ENCODE results near the gene MAGEB3. TPM values are rescaled to one million over a fixed set of nuclear protein-coding genes. Genes with fewer than 3 reads are reported as not detected.

Gene MAGEB3
- total RNA-seq, 1 experiment from 2014 or later = not detected

DNA sequence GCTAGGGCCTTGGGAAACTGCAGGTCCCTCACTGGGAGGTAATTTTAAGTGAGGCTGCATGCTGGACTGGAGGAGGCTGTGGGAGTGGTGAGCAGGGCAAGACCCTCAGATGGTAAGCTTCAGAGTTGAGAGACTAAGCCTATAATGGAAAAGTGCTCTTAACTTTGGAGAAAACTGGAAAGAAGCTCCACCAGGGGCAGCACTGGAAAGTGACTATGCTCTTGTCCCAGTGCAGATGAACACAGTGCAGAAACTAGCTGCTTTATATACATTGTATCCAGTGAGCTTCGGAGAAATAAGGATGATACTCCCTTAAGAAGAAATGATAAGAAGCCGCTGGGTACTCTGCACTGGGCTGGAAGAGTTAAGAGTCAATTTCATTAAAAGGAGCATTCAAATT, 18.3 kb upstream of the MAGEB3 start:
- no peak for DNase-seq
- no peak overlapping the region for H3K4me3 Mint-ChIP-seq
- H3K4me1 Mint-ChIP-seq = 0 out of 4 replicates have a peak, but pooled peaks cover 0 to 4% of the 10 kb centered on the region in 2 experiments
- Histone ChIP-seq H3K9ac (ENCODE audit: extremely low read depth, insufficient read length, low read length) (no peak overlapping the region), H3K27ac (ENCODE audit: insufficient read length, low read depth, low read length) (no peak overlapping the region), H3T11ph (ENCODE audit: low read length) (no peak overlapping the region), H3K27me3 (ENCODE audit: insufficient read depth, low read length) (no peaks in the 10 kb centered on the region), H3K4me1 (ENCODE audit: insufficient read depth, low read length) (no peaks in the 10 kb centered on the region), H3K14ac (ENCODE audit: insufficient read depth, low read length) (no peak overlapping the region), H2BK5ac (ENCODE audit: insufficient read length, low read length) (no peak overlapping the region), H4K91ac (ENCODE audit: insufficient read length, low read depth, low read length) (no peak overlapping the region), H3K23me2 (ENCODE audit: insufficient read length, low read depth, low read length, poor library complexity, severe bottlenecking) (no peaks in the 10 kb centered on the region), H2AFZ (ENCODE audit: low read length) (no peak overlapping the region), H3K18ac (ENCODE audit: insufficient read length, low read depth, low read length) (no peak overlapping the region), H3K79me2 (ENCODE audit: insufficient read depth, low read length) (no peaks in the 10 kb centered on the region), H2BK12ac (ENCODE audit: insufficient read length, low read depth, low read length) (no peak overlapping the region), H4K5ac (ENCODE audit: insufficient read length, low read depth, low read length) (no peak overlapping the region), H3K79me1 (ENCODE audit: insufficient read depth, low read depth, low read length, poor library complexity, severe bottlenecking) (no peaks in the 10 kb centered on the region), H2BK20ac (ENCODE audit: low read depth, low read length, poor library complexity, severe bottlenecking) (no peak overlapping the region), H3K4me2 (ENCODE audit: insufficient read depth, insufficient read length, low read length) (no peak overlapping the region), H3K56ac (ENCODE audit: insufficient read length, low read depth, low read length) (no peak overlapping the region), H2BK120ac (ENCODE audit: low read depth, low read length, poor library complexity, severe bottlenecking) (no peak overlapping the region), H4K8ac (replicated peaks; ENCODE audit: insufficient read length, low read depth, low read length) (no peak overlapping the region), H3K4ac (ENCODE audit: low read depth, low read length) (no peak overlapping the region), H3K23ac (ENCODE audit: insufficient read length, low read depth, low read length) (no peak overlapping the region), H2BK15ac (ENCODE audit: low read depth, low read length) (no peak overlapping the region), H3K9me3 (ENCODE audit: control insufficient read depth, low read depth, low read length) (no peaks in the 10 kb centered on the region), H2AK5ac (ENCODE audit: insufficient read length, low read length) (no peak overlapping the region), H4K20me1 (ENCODE audit: control insufficient read depth, insufficient read depth, insufficient read length) (no peaks in the 10 kb centered on the region)
- TF ChIP-seq, protein P1, sequence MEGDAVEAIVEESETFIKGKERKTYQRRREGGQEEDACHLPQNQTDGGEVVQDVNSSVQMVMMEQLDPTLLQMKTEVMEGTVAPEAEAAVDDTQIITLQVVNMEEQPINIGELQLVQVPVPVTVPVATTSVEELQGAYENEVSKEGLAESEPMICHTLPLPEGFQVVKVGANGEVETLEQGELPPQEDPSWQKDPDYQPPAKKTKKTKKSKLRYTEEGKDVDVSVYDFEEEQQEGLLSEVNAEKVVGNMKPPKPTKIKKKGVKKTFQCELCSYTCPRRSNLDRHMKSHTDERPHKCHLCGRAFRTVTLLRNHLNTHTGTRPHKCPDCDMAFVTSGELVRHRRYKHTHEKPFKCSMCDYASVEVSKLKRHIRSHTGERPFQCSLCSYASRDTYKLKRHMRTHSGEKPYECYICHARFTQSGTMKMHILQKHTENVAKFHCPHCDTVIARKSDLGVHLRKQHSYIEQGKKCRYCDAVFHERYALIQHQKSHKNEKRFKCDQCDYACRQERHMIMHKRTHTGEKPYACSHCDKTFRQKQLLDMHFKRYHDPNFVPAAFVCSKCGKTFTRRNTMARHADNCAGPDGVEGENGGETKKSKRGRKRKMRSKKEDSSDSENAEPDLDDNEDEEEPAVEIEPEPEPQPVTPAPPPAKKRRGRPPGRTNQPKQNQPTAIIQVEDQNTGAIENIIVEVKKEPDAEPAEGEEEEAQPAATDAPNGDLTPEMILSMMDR (conservative IDR thresholded peaks at IDR 0.05) = no peak; the same call in 2 of the 3 replicates
- no CpG with 5 or more reads among the region's 2 CpGs for WGBS (ENCODE audit: extremely low coverage, insufficient read length, low lambda C conversion rate)
- H3K27me3 Mint-ChIP-seq (ENCODE audit: low read depth) = peaks cover 6% of the 10 kb centered on the region; the same call in 1 of the 2 replicates
- no peak overlapping the region for H3K27ac Mint-ChIP-seq
- H3K9me3 Mint-ChIP-seq = peaks cover 18 to 68% of the 10 kb centered on the region in 2 experiments; a peak in 4 of 5 replicates
- peaks cover 8 to 21% (median 13%) of the 10 kb centered on the region in 3 experiments for H3K36me3 Mint-ChIP-seq (ENCODE audit: insufficient read depth in 1 of 3, low read depth in 3 of 3)
